PC-9 (cell line): ENCODE results near the gene ZIC4. TPM values are rescaled to one million over a fixed set of nuclear protein-coding genes. Genes with fewer than 3 reads are reported as not detected.

Experiments
- BruUV-seq: library from RNA; stranded (reverse); fragments of 400-500 nt; replicated peaks from 2 replicates; lab custom pipeline; 2021; lab: Mats Ljungman, UMichigan
- CTCF ChIA-PET: fragments of 300-600 bp; sonication (Branson Sonifier 250); formaldehyde crosslinking; loops from one replicate; lab custom pipeline; 2022; ENCODE audit warnings: antibody characterized with exemption; lab: Charles Lee
- POLR2A ChIA-PET: fragments of 300-600 bp; sonication (Branson Sonifier 250); formaldehyde crosslinking; loops from one replicate; lab custom pipeline; 2022; ENCODE audit warnings: antibody characterized with exemption; ENCODE audit not compliant: unreplicated experiment; lab: Charles Lee
- DNase-seq, 2 experiments: peaks; one replicate each; pipeline versions ENCODE4 v3.0.0 to v3.0.0-alpha.2; 2015 to 2022; ENCODE audit warnings: mixed read lengths in 1 of 2
- H2AFZ ChIP-seq: fragments of 200-600 bp; sonication (generic); 2 replicates; pipeline ENCODE4 v1.8.1; 2017; ENCODE audit warnings: antibody characterized with exemption
- H3F3A ChIP-seq: fragments of 200-600 bp; sonication (generic); 2 replicates; pipeline ENCODE4 v1.8.1; 2017; ENCODE audit warnings: antibody characterized with exemption, mild to moderate bottlenecking, low read depth; ENCODE audit not compliant: insufficient read depth
- H3K27ac ChIP-seq: fragments of 200-600 bp; sonication (generic); 2 replicates; pipeline ENCODE4 v1.6.1; 2016; ENCODE audit warnings: mixed run types
- H3K27me3 ChIP-seq: fragments of 200-600 bp; sonication (generic); 2 replicates; pipeline ENCODE4 v1.6.1; 2016; ENCODE audit warnings: low read depth, mixed run types; ENCODE audit not compliant: insufficient read depth
- H3K36me3 ChIP-seq: fragments of 200-600 bp; sonication (generic); 2 replicates; pipeline ENCODE4 v1.6.1; 2016; ENCODE audit warnings: low read depth, mixed run types
- H3K4me1 ChIP-seq: fragments of 200-600 bp; sonication (generic); replicated peaks from 2 replicates; pipeline ENCODE4 v1.6.1; 2016; ENCODE audit warnings: mixed run types; ENCODE audit not compliant: insufficient read depth
- H3K4me2 ChIP-seq: fragments of 200-600 bp; sonication (generic); 2 replicates; pipeline ENCODE4 v1.6.1; 2017; ENCODE audit warnings: mixed run types
- H3K4me3 ChIP-seq: fragments of 200-600 bp; sonication (generic); 2 replicates; pipeline ENCODE4 v1.6.1; 2016; ENCODE audit warnings: mixed run types
- H3K79me2 ChIP-seq: fragments of 200-600 bp; sonication (generic); 2 replicates; pipeline ENCODE4 v1.6.1; 2017; ENCODE audit warnings: low read depth, mixed run types
- H3K9me2 ChIP-seq: fragments of 200-600 bp; sonication (generic); 2 replicates; pipeline ENCODE4 v1.8.1; 2017; ENCODE audit warnings: mild to moderate bottlenecking; ENCODE audit not compliant: insufficient read depth
- H3K9me3 ChIP-seq: fragments of 200-600 bp; sonication (generic); 2 replicates; pipeline ENCODE4 v1.8.1; 2016; ENCODE audit warnings: low read depth; ENCODE audit not compliant: insufficient read depth
- H4K20me1 ChIP-seq: fragments of 200-600 bp; sonication (generic); 2 replicates; pipeline ENCODE4 v1.8.1; 2017; ENCODE audit not compliant: insufficient read depth
- CTCF ChIP-seq: fragments of 200-600 bp; sonication (generic); conservative IDR thresholded peaks from 2 replicates; pipeline ENCODE4 v1.6.1; 2017; ENCODE audit warnings: mixed run types, antibody characterized with exemption, mild to moderate bottlenecking, moderate library complexity
- EZH2 ChIP-seq: fragments of 200-600 bp; sonication (generic); IDR thresholded peaks from 2 replicates; pipeline ENCODE4 v1.8.0; 2017; ENCODE audit warnings: antibody characterized with exemption, low read depth
- intact Hi-C: fragments of 100-400 bp; cut with micrococcal nuclease; formaldehyde crosslinking; loops from one replicate; pipeline ENCODE4 v1.10.0; 2022; ENCODE audit not compliant: unreplicated experiment
- total RNA-seq: library from RNA; stranded (reverse); gene quantifications from 2 replicates; pipeline ENCODE4 v1.2.3, GENCODE V29; 2021

ZIC4 gene
- total RNA-seq, 1 experiment from 2014 or later: not detected

- DNase-seq: no peak
- Histone ChIP-seq H3K79me2 (no peaks in the 10 kb centered on the region), H4K20me1 (no peaks in the 10 kb centered on the region), H3K27ac (no peak overlapping the region), H3K4me2 (no peak overlapping the region), H3K9me2 (no peaks in the 10 kb centered on the region), H2AFZ (no peak overlapping the region), H3F3A (no peaks in the 10 kb centered on the region), H3K9me3 (no peaks in the 10 kb centered on the region), H3K36me3 (no peaks in the 10 kb centered on the region), H3K4me1 (no peaks in the 10 kb centered on the region), H3K27me3 (no peaks in the 10 kb centered on the region), H3K4me3 (no peak overlapping the region)
- POLR2A ChIA-PET: no interaction called here
- CTCF ChIA-PET: no interaction called here
- no TSS peak for BruUV-seq
- TF ChIP-seq CTCF (no peak), EZH2 (no peak)
- intact Hi-C loops: loop anchor here (10.0 kb wide), 1 partner anchor 247 kb away; no protein-coding TSS in a partner anchor
Observed at GRCh38 chr3:147368151-147368550, 38.2 kb downstream of the ZIC4 start.

- ChIA-PET POLR2A (no interaction called here), CTCF (no interaction called here)
- Histone ChIP-seq H4K20me1 (no peaks in the 10 kb centered on the region), H3K79me2 (no peaks in the 10 kb centered on the region), H3K4me1 (no peaks in the 10 kb centered on the region), H3K27me3 (no peaks in the 10 kb centered on the region), H3K9me3 (no peaks in the 10 kb centered on the region), H3K4me3 (no peak overlapping the region), H2AFZ (no peak overlapping the region), H3K36me3 (no peaks in the 10 kb centered on the region), H3F3A (no peaks in the 10 kb centered on the region), H3K9me2 (no peaks in the 10 kb centered on the region), H3K4me2 (no peak overlapping the region), H3K27ac (no peak overlapping the region)
- no peak for TF ChIP-seq EZH2
- BruUV-seq: no TSS peak
- intact Hi-C loops: loop anchor here (10.0 kb wide), 1 partner anchor 247 kb away; no protein-coding TSS in a partner anchor
- no peak for DNase-seq
Observed at GRCh38 chr3:147367676-147368075, 38.7 kb downstream of the ZIC4 start.

- no peak for DNase-seq
- CTCF ChIA-PET: no interaction called here
- Histone ChIP-seq H3K27ac (no peak overlapping the region), H3K9me2 (no peaks in the 10 kb centered on the region), H3K4me3 (no peak overlapping the region), H3K9me3 (no peaks in the 10 kb centered on the region), H3F3A (no peaks in the 10 kb centered on the region), H3K36me3 (no peaks in the 10 kb centered on the region), H4K20me1 (no peaks in the 10 kb centered on the region), H2AFZ (no peak overlapping the region), H3K4me1 (no peaks in the 10 kb centered on the region), H3K4me2 (no peak overlapping the region), H3K27me3 (no peaks in the 10 kb centered on the region), H3K79me2 (no peaks in the 10 kb centered on the region)
- no TSS peak for BruUV-seq
- POLR2A ChIA-PET: no interaction called here
- no peak for TF ChIP-seq EZH2
- intact Hi-C loops: loop anchor here (10.0 kb wide), 1 partner anchor 249 kb away; no protein-coding TSS in a partner anchor
Observed at GRCh38 chr3:147365196-147366115, 40.9 kb downstream of the ZIC4 start.

- Histone ChIP-seq H3K27me3 (no peaks in the 10 kb centered on the region), H4K20me1 (no peaks in the 10 kb centered on the region), H3K4me2 (no peak overlapping the region), H3K9me3 (no peaks in the 10 kb centered on the region), H3K27ac (no peak overlapping the region), H2AFZ (no peak overlapping the region), H3K79me2 (no peaks in the 10 kb centered on the region), H3F3A (no peaks in the 10 kb centered on the region), H3K36me3 (no peaks in the 10 kb centered on the region), H3K4me3 (no peak overlapping the region), H3K4me1 (no peaks in the 10 kb centered on the region), H3K9me2 (no peaks in the 10 kb centered on the region)
- intact Hi-C loops: loop anchor here (10.0 kb wide), 1 partner anchor 250 kb away; no protein-coding TSS in a partner anchor
- no peak for DNase-seq
- no TSS peak for BruUV-seq
- CTCF ChIA-PET: no interaction called here
- TF ChIP-seq CTCF (no peak), EZH2 (no peak)
- POLR2A ChIA-PET: no interaction called here
Observed at GRCh38 chr3:147364771-147365170, 41.6 kb downstream of the ZIC4 start.
